ENCODE data around the gene SLC9B2.

Gene SLC9B2

DNA sequence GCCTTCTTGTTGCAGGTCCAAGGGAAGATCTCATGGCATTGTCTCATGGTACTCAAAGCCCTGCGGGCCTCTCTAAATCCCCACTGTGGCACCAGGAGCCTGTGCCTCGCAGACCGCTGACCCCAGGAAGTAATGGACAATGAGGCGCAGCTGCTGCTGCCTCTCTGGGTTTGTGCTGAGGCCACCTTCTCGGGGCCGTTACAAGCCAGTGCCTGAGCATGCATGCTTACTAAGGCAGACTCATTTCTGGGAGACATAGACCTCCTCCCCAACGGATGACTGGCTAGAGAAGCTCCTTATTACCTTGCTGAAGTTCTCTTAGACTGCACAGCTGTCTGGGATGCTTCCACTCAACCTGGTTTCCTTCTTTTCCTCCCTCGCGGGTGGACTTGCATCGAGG lies 21.8 kb upstream of the SLC9B2 start:
- Histone ChIP-seq H3K9ac (ENCODE audit: low read length) (no peak overlapping the region), H3K4me1 (ENCODE audit: control insufficient read depth, insufficient read depth, low read length) (peaks cover 13% of the 10 kb centered on the region), H3K36me3 (ENCODE audit: control insufficient read depth, insufficient read depth, low read length) (no peaks in the 10 kb centered on the region), H3K9me3 (ENCODE audit: control insufficient read depth, low read length) (no peaks in the 10 kb centered on the region), H3K4me3 (ENCODE audit: low read length) (no peak overlapping the region), H3K27me3 (ENCODE audit: control insufficient read depth, insufficient read depth, low read length) (no peaks in the 10 kb centered on the region)

DNA sequence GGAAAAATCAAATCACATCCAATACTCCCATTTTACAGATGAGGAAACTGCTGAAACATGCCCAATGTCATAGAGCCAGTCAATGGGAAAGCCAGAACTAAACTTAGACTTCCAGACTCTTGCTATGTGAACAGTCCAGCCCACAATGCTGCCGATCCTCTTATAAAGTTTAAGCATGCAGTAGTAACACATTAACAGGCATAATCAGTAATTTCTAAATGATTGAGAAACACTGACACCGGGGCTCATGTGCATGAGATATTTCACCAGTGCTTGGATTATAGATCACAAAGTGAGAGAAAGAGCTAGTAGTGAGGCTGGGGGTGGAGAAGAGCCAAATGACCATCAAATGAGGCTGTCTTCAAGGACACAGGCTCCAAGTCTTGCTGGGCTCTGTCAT lies 20.6 kb upstream of the SLC9B2 start:
- H3K4me3 ChIP-seq (ENCODE audit: low read length) = no peak overlapping the region
- no peaks in the 10 kb centered on the region for H3K36me3 ChIP-seq (ENCODE audit: control insufficient read depth, insufficient read depth, low read length)
- no peaks in the 10 kb centered on the region for H3K27me3 ChIP-seq (ENCODE audit: control insufficient read depth, insufficient read depth, low read length)
- no peaks in the 10 kb centered on the region for H3K9me3 ChIP-seq (ENCODE audit: control insufficient read depth, low read length)
- H3K4me1 ChIP-seq (ENCODE audit: control insufficient read depth, insufficient read depth, low read length) = peaks cover 13% of the 10 kb centered on the region
- no peak overlapping the region for H3K9ac ChIP-seq (ENCODE audit: low read length)

DNA sequence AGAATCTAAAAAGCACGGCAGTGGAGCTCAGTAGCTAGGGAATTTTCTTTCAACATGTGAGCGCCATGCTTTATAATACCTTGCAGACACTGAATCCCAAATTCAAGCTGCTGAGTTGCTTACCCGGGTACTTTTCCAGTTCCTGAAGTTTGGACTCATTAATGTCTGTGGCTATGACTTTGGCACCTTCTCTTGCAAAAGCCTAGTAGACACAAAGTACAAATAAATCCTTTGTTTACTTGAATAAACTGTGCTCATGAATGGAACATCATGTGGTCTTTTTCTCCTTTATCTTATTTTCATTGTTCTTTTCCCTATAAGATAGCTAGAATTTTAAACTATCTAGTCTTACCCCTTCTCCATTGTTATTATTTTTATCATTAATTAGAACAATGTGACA lies 18.5 kb upstream of the SLC9B2 start:
- no peak overlapping the region for H3K4me3 ChIP-seq (ENCODE audit: low read length)
- H3K9ac ChIP-seq (ENCODE audit: low read length) = no peak overlapping the region
- H3K9me3 ChIP-seq (ENCODE audit: control insufficient read depth, low read length) = no peaks in the 10 kb centered on the region
- H3K27me3 ChIP-seq (ENCODE audit: control insufficient read depth, insufficient read depth, low read length) = no peaks in the 10 kb centered on the region
- H3K4me1 ChIP-seq (ENCODE audit: control insufficient read depth, insufficient read depth, low read length) = peaks cover 13% of the 10 kb centered on the region
- no peaks in the 10 kb centered on the region for H3K36me3 ChIP-seq (ENCODE audit: control insufficient read depth, insufficient read depth, low read length)

DNA sequence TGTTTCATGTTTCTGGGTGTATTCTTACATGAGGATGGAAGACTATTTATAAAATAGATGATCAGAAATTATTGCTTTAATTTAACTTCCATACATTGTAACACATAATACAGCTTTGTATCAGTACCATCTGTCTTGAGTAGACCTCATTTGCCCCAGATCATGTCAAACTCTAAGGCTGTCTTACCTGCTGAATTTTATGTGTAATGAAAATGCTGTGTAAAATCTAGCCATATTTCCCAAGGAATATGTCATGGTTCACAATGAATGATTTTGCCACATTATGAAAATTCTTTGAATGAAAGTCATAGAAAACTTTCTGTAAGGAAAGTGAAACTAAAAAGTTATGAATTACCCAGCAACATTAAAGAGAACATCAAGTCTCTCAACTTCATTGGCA lies 15.7 kb upstream of the SLC9B2 start:
- H3K9ac ChIP-seq (ENCODE audit: low read length) = no peak overlapping the region
- H3K9me3 ChIP-seq (ENCODE audit: control insufficient read depth, low read length) = no peaks in the 10 kb centered on the region
- no peaks in the 10 kb centered on the region for H3K36me3 ChIP-seq (ENCODE audit: control insufficient read depth, insufficient read depth, low read length)
- no peaks in the 10 kb centered on the region for H3K27me3 ChIP-seq (ENCODE audit: control insufficient read depth, insufficient read depth, low read length)
- no peak overlapping the region for H3K4me3 ChIP-seq (ENCODE audit: low read length)
- H3K4me1 ChIP-seq (ENCODE audit: control insufficient read depth, insufficient read depth, low read length) = peaks cover 3% of the 10 kb centered on the region

DNA sequence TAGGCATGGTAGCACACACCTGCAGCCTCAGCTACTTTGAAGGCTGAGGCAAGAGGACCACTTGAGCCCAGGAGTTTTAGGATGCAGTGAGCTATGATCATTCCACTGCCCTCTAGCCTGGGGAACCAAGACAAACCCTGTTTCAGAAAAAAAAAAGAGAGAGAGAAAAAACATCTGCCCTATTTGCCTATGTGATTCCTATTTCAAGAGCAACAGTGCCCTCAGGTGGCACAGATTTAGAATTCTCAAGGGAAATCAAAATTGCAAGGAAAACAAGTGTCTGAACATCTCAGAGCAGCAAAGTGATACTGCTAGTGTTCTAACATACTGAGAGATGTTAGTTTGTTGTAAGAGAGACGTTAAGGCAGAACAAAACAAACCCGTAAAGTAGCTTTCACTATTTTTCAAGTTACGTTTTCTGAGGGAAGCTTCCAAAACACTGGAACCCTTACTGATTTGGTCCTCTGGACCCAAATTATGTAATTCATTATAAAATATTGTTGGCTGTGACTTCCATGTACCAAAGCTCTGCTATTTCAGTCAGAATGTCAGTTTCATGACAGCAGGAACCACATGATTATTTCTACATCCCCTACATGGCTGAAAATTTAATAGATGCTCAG lies 15.2 kb upstream of the SLC9B2 start:
- H3K9me3 ChIP-seq (ENCODE audit: control insufficient read depth, low read length) = no peaks in the 10 kb centered on the region
- no peak overlapping the region for H3K9ac ChIP-seq (ENCODE audit: low read length)
- H3K4me1 ChIP-seq (ENCODE audit: control insufficient read depth, insufficient read depth, low read length) = no peaks in the 10 kb centered on the region
- H3K36me3 ChIP-seq (ENCODE audit: control insufficient read depth, insufficient read depth, low read length) = no peaks in the 10 kb centered on the region
- H3K4me3 ChIP-seq (ENCODE audit: low read length) = no peak overlapping the region
- H3K27me3 ChIP-seq (ENCODE audit: control insufficient read depth, insufficient read depth, low read length) = no peaks in the 10 kb centered on the region

DNA sequence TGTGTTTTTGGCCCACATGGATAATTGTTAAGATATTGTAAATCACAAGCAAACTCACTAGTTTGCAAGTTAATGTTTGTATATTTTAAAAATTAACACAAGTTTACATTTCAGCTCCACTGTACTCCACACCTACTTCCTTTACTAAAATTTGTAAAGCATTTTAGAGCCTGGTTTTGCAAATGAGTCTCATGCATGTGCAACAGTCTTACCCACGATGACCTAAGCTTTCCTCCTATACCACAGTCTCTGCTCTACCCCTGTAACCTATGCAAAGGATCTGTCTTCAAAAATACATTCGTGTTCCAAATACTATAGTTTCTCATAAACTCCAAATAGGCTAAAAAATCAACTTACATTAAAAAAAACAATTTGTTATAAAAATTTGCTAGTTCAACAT lies 12.9 kb upstream of the SLC9B2 start:
- Histone ChIP-seq H3K27me3 (ENCODE audit: control insufficient read depth, insufficient read depth, low read length) (no peaks in the 10 kb centered on the region), H3K9me3 (ENCODE audit: control insufficient read depth, low read length) (no peaks in the 10 kb centered on the region), H3K4me1 (ENCODE audit: control insufficient read depth, insufficient read depth, low read length) (peaks cover 14% of the 10 kb centered on the region), H3K36me3 (ENCODE audit: control insufficient read depth, insufficient read depth, low read length) (no peaks in the 10 kb centered on the region), H3K4me3 (ENCODE audit: low read length) (no peak overlapping the region), H3K9ac (ENCODE audit: low read length) (no peak overlapping the region)

DNA sequence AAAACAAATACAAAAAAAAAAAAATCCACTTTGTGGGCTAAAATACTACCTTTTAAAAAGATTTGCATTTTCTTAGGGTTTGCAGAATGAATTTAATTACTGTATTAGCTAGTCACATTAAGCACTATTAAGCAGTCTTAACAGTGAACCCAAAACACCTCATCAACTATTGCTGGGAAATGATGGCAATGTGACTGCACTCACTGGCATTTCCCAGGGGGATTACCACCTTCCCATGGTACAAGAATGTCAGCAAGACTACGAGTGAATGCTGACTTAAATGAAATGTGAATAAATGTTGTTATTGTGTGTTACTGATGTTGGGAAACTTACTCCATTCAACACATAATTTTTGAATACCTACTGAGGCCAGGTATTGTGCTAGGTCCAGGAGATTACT lies 10.0 kb upstream of the SLC9B2 start:
- Histone ChIP-seq H3K9me3 (ENCODE audit: control insufficient read depth, low read length) (no peaks in the 10 kb centered on the region), H3K4me3 (ENCODE audit: low read length) (no peak overlapping the region), H3K9ac (ENCODE audit: low read length) (no peak overlapping the region), H3K4me1 (ENCODE audit: control insufficient read depth, insufficient read depth, low read length) (peaks cover 19% of the 10 kb centered on the region), H3K27me3 (ENCODE audit: control insufficient read depth, insufficient read depth, low read length) (no peaks in the 10 kb centered on the region), H3K36me3 (ENCODE audit: control insufficient read depth, insufficient read depth, low read length) (no peaks in the 10 kb centered on the region)

DNA sequence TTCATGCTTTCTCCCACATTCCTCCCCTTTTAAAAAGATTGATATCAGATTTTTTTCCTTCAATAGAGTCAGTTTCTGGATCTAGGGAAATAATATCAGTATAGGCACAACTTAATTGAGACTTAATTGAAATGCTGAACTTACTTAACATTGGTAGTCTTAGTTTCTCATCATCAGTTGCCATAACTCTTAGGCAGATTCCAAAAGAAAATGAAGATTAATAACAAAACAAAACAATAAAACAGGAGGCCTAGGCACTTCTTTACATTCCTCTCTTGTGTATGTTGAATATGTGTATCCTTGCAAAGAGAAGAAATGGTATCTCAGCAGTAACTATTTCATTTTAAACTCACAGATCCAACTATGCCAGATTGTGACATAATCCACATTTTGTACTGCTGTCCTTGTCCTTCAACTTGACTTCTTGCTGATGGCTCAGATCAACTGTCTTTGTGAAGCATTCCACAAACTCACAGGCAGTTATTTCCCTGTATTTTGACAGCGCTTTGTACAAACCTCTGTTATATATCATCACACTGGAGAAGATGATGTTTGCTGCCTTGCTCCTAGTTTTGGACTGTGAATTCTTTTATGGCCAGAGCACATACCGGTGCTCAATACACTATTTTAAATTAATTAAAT lies 9.1 kb upstream of the SLC9B2 start:
- H3K36me3 ChIP-seq (ENCODE audit: control insufficient read depth, insufficient read depth, low read length) = no peaks in the 10 kb centered on the region
- H3K9ac ChIP-seq (ENCODE audit: low read length) = no peak overlapping the region
- H3K4me1 ChIP-seq (ENCODE audit: control insufficient read depth, insufficient read depth, low read length) = peaks cover 19% of the 10 kb centered on the region

DNA sequence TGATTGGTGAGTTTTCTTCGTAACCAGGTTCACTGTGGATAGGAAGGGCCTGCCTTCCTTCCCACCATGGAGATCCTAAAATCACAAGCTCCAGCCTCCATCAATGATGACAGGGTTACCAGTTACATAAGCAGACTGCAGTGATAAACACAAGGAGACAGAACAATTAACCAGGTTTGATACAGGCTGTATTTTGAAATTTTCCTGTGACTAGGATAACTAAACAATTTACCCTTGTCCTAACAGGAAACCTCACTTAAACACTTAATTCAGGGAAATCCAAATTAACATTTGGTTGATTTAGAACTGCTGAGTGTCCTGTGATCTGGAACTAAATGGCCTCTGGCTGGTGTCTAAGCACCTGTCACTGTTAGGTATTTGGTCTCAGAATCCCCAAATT lies 3.1 kb upstream of the SLC9B2 start:
- no peak overlapping the region for H3K4me3 ChIP-seq (ENCODE audit: low read length)
- no peaks in the 10 kb centered on the region for H3K9me3 ChIP-seq (ENCODE audit: control insufficient read depth, low read length)
- H3K9ac ChIP-seq (ENCODE audit: low read length) = no peak overlapping the region
- H3K27me3 ChIP-seq (ENCODE audit: control insufficient read depth, insufficient read depth, low read length) = no peaks in the 10 kb centered on the region
- H3K4me1 ChIP-seq (ENCODE audit: control insufficient read depth, insufficient read depth, low read length) = peaks cover 19% of the 10 kb centered on the region
- no peaks in the 10 kb centered on the region for H3K36me3 ChIP-seq (ENCODE audit: control insufficient read depth, insufficient read depth, low read length)

More for the DNA sequence above, 9.1 kb upstream of the SLC9B2 start:
- Histone ChIP-seq H3K27me3 (ENCODE audit: control insufficient read depth, insufficient read depth, low read length) (no peaks in the 10 kb centered on the region), H3K9me3 (ENCODE audit: control insufficient read depth, low read length) (no peaks in the 10 kb centered on the region), H3K4me3 (ENCODE audit: low read length) (no peak overlapping the region)

DNA sequence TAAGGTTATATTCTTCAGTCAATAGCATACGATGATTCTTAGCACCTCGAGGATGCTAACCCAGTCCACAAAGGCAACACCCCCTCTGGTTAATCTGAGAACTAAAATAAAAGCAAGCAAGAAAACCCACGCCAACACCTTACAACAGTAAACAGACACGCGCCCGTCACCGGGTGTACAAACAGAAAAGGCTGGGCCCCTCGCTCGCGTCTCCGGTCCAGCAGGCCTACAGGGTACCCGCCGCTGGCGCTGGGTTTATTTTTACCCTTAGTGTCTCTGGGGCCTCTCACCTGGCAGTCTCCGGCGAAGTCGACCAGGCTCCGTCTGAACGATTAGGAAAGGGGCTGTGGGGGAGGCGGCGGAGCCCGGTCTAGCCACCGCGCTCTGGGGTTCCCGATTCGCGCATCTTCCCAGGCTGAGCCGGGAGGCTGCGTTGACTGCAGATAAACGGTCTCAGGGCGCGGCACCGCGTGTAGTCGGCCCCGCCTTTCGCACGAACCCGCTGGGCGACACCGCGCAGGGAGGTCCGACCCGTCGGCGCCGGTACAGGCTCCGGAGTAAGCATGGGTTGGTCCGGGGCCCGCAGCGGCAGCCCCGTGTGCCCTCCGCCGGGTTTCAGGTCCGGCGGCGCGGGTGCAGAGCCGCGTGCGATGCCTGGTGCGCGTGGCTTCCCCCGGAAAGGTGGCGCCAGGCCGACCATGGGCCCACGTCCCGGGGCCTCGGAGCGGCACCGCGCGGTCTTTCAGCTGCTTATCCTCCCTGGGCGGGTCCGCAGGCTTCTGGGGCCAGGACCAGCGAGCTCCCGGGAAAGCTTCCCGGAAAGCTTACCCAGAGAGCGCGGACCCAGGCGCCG lies 441 bp downstream of the SLC9B2 start:
- H3K27me3 ChIP-seq (ENCODE audit: control insufficient read depth, insufficient read depth, low read length) = no peaks in the 10 kb centered on the region
- H3K4me3 ChIP-seq (ENCODE audit: low read length) = peak overlapping the region; percentile 54
- peaks cover 19% of the 10 kb centered on the region for H3K4me1 ChIP-seq (ENCODE audit: control insufficient read depth, insufficient read depth, low read length)
- no peaks in the 10 kb centered on the region for H3K9me3 ChIP-seq (ENCODE audit: control insufficient read depth, low read length)
- peak overlapping the region; percentile 68 for H3K9ac ChIP-seq (ENCODE audit: low read length)
- no peaks in the 10 kb centered on the region for H3K36me3 ChIP-seq (ENCODE audit: control insufficient read depth, insufficient read depth, low read length)

DNA sequence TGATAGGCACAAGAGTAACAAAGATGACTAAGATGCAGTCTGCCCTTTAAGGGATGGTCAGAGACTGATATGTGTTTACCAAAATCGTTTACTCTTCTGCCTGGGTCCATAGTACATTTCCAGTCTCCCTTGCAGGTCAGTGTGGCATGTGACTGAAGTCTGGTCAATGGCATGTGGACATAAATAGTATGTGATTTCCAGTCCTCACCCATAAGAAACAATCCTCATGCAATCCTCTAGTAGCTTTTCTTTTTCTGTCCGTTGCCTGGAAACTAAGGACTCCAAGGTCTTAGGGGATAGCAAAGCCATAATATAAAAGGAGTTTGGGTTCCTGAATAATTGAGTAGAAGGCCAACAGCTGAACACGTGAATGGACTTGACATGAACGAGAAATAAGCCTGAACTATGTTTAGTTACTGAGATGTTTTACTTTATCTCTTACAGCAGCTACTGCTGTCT lies 1.1 kb downstream of the SLC9B2 start:
- H3K4me3 ChIP-seq (ENCODE audit: low read length) = no peak overlapping the region
- H3K36me3 ChIP-seq (ENCODE audit: control insufficient read depth, insufficient read depth, low read length) = no peaks in the 10 kb centered on the region
- no peaks in the 10 kb centered on the region for H3K27me3 ChIP-seq (ENCODE audit: control insufficient read depth, insufficient read depth, low read length)
- no peaks in the 10 kb centered on the region for H3K9me3 ChIP-seq (ENCODE audit: control insufficient read depth, low read length)
- H3K9ac ChIP-seq (ENCODE audit: low read length) = peak overlapping the region; percentile 68
- peaks cover 19% of the 10 kb centered on the region for H3K4me1 ChIP-seq (ENCODE audit: control insufficient read depth, insufficient read depth, low read length)

DNA sequence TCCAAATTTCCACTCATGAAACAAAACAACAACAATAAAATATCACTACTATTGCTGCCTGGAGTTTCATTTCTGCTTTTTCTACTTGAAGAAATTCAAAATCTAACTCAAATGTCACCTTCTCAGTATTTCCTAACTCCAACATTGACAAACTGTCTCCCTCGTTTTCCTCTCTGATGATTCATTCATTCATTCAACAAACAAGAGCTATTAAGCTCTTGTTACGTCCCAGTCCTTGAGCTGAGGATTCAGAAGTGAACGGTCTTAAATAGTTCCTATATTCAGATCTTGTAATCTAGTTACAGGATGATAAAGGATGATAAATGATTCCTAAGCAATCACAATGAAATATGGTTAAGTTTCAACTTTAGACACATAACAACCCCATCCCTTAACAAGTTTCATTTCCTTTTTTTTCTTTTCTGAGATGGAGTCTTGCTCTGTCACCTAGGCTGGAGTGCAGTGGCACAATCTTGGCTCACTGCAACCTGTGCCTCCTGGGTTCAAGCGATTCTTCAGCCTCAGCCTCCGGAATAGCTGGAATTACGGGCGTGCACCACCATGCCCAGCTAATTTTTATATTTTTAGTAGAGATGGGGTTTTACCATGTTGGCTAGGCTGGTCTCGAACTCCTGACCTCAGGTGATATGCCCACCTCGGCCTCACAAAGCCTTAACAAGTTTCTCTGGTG lies 1.7 kb downstream of the SLC9B2 start:
- H3K9ac ChIP-seq (ENCODE audit: low read length) = no peak overlapping the region
- H3K36me3 ChIP-seq (ENCODE audit: control insufficient read depth, insufficient read depth, low read length) = no peaks in the 10 kb centered on the region
- no peak overlapping the region for H3K4me3 ChIP-seq (ENCODE audit: low read length)
- H3K4me1 ChIP-seq (ENCODE audit: control insufficient read depth, insufficient read depth, low read length) = peaks cover 19% of the 10 kb centered on the region
- no peaks in the 10 kb centered on the region for H3K9me3 ChIP-seq (ENCODE audit: control insufficient read depth, low read length)
- H3K27me3 ChIP-seq (ENCODE audit: control insufficient read depth, insufficient read depth, low read length) = no peaks in the 10 kb centered on the region
